ENCODE measurements around the gene MPST. TPM values are rescaled to one million over a fixed set of nuclear protein-coding genes. Genes with fewer than 3 reads are reported as not detected.

MPST gene
- total RNA-seq, 2 experiments from 2014 or later = 1.7 to 1.8 TPM

- ATAC-seq (ENCODE audit: poor library complexity) = no peak
- Mint-ChIP-seq H3K4me1 (ENCODE audit: low read depth) (no peaks in the 10 kb centered on the region), H3K27ac (no peak overlapping the region), H3K36me3 (ENCODE audit: low read depth) (no peaks in the 10 kb centered on the region), H3K9me3 (no peaks in the 10 kb centered on the region), H3K4me3 (no peak overlapping the region), H3K27me3 (peaks cover 8% of the 10 kb centered on the region)
- Histone ChIP-seq H3K9me3 (ENCODE audit: control insufficient read depth in 1 of 2, insufficient read depth in 1 of 2, low read length in 2 of 2) (no peaks in the 10 kb centered on the region), H3K36me3 (ENCODE audit: insufficient read depth, low read length) (no peaks in the 10 kb centered on the region), H3K27ac (ENCODE audit: low read depth in 1 of 2, low read length in 2 of 2) (no peak overlapping the region), H3K27me3 (ENCODE audit: control insufficient read depth in 1 of 2, insufficient read depth in 2 of 2, low read length in 2 of 2) (no peaks in the 10 kb centered on the region), H3K4me3 (ENCODE audit: low read length) (no peak overlapping the region), H3K4me1 (ENCODE audit: insufficient read depth, low read length) (no peaks in the 10 kb centered on the region)
- CTCF ChIA-PET = interaction anchor here (1.4 kb wide), 1 partner anchor 9 kb away, joined by 3 read pairs; no protein-coding TSS in a partner anchor
- intact Hi-C loops (cut with DNase I, micrococcal nuclease) = no loop called here
- TF ChIP-seq CTCF (IDR thresholded peaks at IDR 0.05) = no peak
- DNase-seq = no peak
- POLR2A ChIA-PET = interaction anchor here (1.0 kb wide), 1 partner anchor 21 kb away, joined by 3 read pairs; the partner anchor contains the start of gene KCTD17
Measured at GRCh38 chr22:37030560-37031281, 11.2 kb downstream of the MPST start.

GRCh38 chr22:37032134-37032534, 12.6 kb downstream of the MPST start:
- DNase-seq = no peak
- no peak overlapping the region for H3K4me3 Mint-ChIP-seq
- Histone ChIP-seq H3K4me1 (ENCODE audit: insufficient read depth, low read length) (no peaks in the 10 kb centered on the region), H3K27ac (ENCODE audit: low read depth in 1 of 2, low read length in 2 of 2) (no peak overlapping the region), H3K36me3 (ENCODE audit: insufficient read depth, low read length) (no peaks in the 10 kb centered on the region), H3K27me3 (ENCODE audit: control insufficient read depth in 1 of 2, insufficient read depth in 2 of 2, low read length in 2 of 2) (peaks cover 0 to 3% of the 10 kb centered on the region in 2 experiments), H3K9me3 (ENCODE audit: control insufficient read depth in 1 of 2, insufficient read depth in 1 of 2, low read length in 2 of 2) (no peaks in the 10 kb centered on the region), H3K4me3 (ENCODE audit: low read length) (no peak overlapping the region)
- ChIA-PET CTCF (interaction anchor here (1.4 kb wide), 1 partner anchor 10 kb away, joined by 3 read pairs; no protein-coding TSS in a partner anchor), POLR2A (no interaction called here)
- no peaks in the 10 kb centered on the region for H3K36me3 Mint-ChIP-seq (ENCODE audit: low read depth)
- intact Hi-C loops (cut with DNase I, micrococcal nuclease) = no loop called here
- ATAC-seq (ENCODE audit: poor library complexity) = no peak
- H3K27me3 Mint-ChIP-seq = peaks cover 11% of the 10 kb centered on the region
- TF ChIP-seq CTCF (IDR thresholded peaks at IDR 0.05) = no peak
- H3K9me3 Mint-ChIP-seq = no peaks in the 10 kb centered on the region
- no peaks in the 10 kb centered on the region for H3K4me1 Mint-ChIP-seq (ENCODE audit: low read depth)
- no peak overlapping the region for H3K27ac Mint-ChIP-seq

GRCh38 chr22:37032535-37033460, 13.3 kb downstream of the MPST start:
- intact Hi-C loops (cut with DNase I, micrococcal nuclease) = no loop called here
- Mint-ChIP-seq H3K4me1 (ENCODE audit: low read depth) (no peaks in the 10 kb centered on the region), H3K4me3 (no peak overlapping the region), H3K36me3 (ENCODE audit: low read depth) (no peaks in the 10 kb centered on the region), H3K9me3 (no peaks in the 10 kb centered on the region), H3K27me3 (peaks cover 18% of the 10 kb centered on the region), H3K27ac (no peak overlapping the region)
- DNase-seq (no peak), ATAC-seq (ENCODE audit: poor library complexity) (no peak)
- CTCF ChIA-PET = interaction anchor here (1.4 kb wide), 1 partner anchor 11 kb away, joined by 3 read pairs; no protein-coding TSS in a partner anchor
- POLR2A ChIA-PET = no interaction called here
- Histone ChIP-seq H3K36me3 (ENCODE audit: insufficient read depth, low read length) (no peaks in the 10 kb centered on the region), H3K9me3 (ENCODE audit: control insufficient read depth in 1 of 2, insufficient read depth in 1 of 2, low read length in 2 of 2) (peaks cover 0 to 6% of the 10 kb centered on the region in 2 experiments), H3K4me3 (ENCODE audit: low read length) (no peak overlapping the region), H3K27ac (ENCODE audit: low read depth in 1 of 2, low read length in 2 of 2) (no peak overlapping the region), H3K27me3 (ENCODE audit: control insufficient read depth in 1 of 2, insufficient read depth in 2 of 2, low read length in 2 of 2) (peaks cover 0 to 4% of the 10 kb centered on the region in 2 experiments), H3K4me1 (ENCODE audit: insufficient read depth, low read length) (no peaks in the 10 kb centered on the region)
- no peak for TF ChIP-seq CTCF (IDR thresholded peaks at IDR 0.05)

Data from CD4-positive, alpha-beta T cell (primary cell).